Ramos (cell line): ENCODE results near the gene PLAAT2.

ENCODE experiments used
- in situ Hi-C: fragments of 300-500 bp; cut with MboI; formaldehyde crosslinking; loops from one replicate; pipeline ENCODE4 v1.14.3; 2022; ENCODE audit warnings: low sequenced_read_pairs; ENCODE audit not compliant: unreplicated experiment

PLAAT2 gene

DNA sequence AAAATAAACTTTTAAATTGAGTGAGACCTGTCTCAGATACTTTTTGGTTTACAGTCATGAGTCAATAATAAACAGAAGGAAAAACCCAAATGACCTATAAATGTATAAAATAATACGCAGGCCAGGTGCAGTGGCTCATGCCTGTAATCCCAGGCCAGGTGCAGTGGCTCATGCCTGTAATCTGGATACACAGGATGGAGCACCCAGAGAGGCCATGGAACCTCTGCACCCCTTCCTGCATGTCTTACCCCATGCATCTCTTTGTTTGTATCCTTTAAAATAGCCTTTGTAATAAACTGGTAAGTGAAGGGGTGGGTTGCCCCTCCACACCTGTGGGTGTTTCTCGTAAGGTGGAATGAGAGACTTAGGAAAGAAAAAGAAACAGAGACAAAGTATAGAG, 35.5 kb downstream of the PLAAT2 start:
- in situ Hi-C loops: no loop called here

DNA sequence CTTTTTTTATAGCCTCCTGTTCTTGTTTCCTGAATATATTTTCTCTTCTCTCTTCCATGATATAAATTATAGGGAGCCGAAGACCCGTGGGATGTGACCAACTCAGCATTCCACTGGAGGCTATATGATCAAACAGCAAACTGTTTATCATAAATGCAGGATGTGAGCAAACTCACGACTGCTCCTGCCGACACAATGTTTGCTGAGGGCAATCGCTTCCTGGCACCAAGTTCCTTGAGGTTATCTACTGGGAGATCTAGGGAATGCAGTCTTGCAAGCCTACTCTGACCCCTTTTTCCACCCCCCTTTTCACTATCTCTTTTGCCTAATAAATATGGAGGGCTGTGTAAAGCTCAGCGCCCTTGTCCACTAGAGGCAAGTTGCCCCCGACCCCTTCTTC, 40.0 kb downstream of the PLAAT2 start:
- in situ Hi-C loops: no loop called here

DNA sequence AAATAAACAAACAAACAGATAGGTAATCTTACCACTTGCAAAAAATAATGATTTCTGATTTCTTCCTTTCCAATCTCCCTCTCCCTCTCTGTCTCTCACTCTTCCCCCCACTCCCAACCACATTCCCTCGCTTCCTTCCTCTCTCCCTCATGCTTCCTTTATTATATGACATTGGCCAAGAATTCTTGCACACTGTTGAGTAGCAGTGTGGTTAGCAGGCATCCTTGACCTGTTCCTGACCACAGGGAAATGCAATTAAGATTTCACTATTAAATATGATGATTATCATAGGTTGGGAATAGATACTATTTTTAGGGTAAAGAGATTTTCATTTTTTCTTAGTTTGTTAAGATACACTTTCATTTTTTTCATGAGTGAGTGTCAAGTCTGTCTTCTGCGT, 41.3 kb downstream of the PLAAT2 start:
- in situ Hi-C loops: no loop called here

DNA sequence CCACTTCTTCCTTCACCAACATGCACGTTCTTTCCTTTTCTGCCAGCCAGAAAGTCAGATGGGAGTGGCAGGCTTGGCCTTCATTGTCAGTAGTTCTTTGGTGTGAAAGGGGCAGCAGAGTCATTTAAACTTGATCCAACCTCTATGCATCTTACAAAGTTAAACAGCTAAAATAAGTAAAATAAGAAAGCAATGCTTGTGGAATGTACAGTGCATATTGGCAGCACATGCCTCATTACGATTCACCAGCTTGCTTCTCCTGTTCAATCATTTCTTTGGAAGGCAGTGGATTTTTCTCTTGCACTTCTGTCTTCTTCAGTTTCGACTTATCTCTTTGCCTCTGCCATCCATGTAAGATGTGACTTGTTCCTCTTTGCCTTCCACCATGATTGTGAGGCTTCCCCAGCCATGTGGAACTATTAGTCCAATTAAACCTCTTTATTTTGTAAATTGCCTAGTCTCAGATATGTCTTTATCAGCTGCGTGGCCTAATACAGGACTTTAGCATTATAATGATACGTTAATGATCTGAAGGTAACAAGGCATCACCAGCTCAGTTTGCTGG, 42.5 kb downstream of the PLAAT2 start:
- in situ Hi-C loops: no loop called here

DNA sequence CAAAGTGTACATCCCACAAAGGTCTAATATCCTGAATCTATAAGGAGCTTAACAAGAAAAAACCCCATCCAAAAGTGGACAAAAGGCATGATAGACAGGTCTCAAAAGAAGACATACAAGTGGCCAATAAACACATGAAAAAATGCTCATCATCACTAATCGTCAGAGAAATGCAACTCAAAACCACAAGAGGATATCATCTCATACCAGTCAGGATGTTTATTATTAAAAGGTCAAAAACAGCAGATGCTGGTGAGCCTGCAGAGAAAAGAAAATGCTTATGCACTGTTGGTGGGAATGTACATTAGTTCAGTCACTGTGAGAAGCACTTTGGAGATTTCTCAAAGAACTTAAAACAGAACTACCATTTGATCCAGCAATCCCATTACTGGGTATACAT, 44.6 kb downstream of the PLAAT2 start:
- in situ Hi-C loops: no loop called here

DNA sequence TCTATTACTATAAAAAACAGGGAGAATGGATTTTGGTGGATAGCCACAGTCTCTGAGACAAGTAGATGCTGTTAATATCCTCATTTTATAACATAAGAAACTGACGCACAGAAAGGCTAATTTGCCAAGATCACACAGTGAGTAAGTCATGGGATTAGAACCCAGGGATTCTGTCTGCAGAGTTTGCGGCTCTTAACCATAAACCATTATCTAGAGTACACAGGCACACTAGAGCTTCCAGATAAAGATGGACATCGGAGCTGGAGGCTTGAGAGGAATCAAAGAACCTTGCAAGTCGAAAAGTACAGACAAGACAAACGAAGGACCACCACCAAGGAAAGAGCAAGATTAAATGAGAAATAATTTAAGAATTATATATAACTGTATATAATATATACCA, 46.0 kb downstream of the PLAAT2 start:
- in situ Hi-C loops: no loop called here

DNA sequence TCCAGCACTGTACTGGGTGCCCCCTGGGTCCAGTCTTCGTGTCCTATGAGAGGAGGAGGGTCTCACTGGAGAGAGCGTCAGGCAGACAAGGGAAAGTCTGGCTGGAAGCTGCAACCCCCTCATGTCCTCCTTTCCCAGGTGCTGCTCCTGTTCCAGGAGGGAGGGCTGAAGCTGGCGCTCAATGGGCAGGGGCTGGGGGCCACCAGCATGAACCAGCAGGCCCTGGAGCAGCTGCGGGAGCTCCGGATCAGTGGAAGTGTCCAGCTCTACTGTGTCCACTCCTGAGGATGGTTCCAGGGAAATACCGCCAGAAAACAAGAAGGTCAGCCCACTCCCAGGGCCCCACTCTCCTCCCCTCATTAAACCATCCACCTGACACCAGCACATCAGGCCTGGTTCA, 47.1 kb downstream of the PLAAT2 start:
- in situ Hi-C loops: no loop called here

DNA sequence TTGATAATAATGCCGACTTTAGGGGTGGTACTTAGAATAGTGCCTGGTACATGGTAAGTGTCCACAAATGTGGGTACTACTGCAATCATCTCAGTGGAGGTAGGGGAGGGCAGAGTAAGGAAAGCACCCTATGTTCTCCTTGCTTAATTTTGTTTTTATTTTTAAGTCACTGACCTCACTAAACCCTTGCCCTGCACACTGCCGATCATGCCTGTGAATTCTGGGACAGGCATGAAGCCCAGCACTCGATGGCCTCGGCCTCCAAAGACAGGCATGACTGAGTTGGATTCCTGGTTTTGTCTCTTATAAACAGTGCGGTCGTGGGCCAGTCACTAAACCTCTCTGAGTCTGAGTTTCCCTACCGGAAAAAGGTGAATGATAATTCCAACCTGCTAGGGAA, 50.4 kb downstream of the PLAAT2 start:
- in situ Hi-C loops: no loop called here

DNA sequence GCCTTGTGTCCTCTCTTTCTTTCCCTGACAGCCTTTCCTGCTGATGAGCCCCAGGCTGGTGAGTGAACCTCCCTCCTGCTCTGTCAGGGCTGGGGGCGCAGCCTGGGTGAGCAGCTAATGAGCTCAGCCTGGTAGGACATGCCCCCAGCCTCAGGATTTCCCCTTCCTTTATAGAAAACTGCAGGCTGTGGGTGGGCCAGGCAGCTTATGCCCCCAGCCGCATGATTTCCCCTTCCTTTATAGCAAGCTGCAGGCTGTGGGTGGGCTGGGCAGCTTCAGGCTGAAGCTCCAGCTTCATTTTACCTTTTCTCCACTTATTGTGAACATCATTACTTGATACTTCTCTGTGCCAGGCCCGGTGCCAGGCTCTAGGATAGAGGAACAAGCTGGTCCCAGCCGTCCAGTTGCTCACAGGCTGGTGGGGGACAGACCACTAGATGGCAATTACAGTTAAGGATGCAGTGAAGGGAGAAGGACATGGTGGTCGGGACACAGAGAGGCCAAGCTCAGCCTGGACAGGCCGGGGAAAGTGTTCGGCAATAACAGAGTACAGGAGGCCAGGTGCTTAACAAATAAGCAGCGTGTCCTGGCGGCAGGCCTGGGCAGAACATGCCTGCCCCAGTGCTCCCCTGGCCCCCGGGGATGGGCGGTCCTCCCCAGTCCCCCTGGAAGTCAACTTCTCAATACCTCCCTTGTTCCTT, 52.0 kb downstream of the PLAAT2 start:
- in situ Hi-C loops: no loop called here

DNA sequence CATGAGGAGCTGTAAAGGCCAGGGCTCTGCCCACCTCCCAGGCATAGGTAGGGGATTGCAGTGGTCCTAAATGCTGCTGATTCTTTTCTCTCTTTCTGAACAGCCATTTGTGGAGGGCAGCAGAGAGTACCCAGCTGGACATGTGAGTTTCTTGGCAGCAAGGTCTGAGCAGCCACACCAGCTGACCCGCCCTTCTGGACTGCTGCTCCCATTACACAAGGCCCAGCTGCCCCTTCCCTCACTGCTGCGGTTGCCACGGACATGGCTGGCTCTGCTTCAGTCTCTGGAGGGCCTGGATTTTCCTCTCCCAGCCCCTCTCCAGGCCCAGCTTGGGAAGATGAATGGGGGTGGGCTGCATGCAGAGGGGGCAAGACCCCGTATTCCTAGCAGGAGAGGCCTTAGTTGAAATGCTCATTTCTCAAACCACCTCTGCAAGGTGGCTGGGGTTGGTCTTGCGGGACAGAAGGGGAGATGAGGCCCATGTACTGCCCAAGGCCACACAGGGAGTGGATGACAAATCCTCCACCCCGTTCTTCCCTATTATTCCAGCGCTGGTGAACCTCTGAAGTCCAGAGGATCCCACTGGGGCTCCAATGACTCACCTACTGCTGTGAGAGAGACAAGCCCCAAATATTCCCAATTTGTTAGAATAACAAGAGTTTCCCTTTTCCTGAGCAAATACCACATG, 52.7 kb downstream of the PLAAT2 start:
- in situ Hi-C loops: no loop called here

DNA sequence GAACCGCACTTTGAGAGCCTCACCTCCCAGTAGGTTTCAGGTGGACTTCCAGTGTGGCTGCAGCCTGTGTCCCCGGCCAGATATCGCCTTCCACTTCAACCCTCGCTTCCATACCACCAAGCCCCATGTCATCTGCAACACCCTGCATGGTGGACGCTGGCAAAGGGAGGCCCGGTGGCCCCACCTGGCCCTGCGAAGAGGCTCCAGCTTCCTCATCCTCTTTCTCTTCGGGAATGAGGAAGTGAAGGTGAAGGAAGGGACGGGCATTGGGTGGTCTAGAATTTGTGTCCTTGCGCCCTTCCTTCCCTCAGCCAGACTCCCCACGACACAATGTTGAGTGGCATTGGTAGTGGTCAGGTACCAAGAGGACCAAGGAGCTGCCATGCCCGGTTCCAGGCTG, 54.4 kb downstream of the PLAAT2 start:
- in situ Hi-C loops: no loop called here

DNA sequence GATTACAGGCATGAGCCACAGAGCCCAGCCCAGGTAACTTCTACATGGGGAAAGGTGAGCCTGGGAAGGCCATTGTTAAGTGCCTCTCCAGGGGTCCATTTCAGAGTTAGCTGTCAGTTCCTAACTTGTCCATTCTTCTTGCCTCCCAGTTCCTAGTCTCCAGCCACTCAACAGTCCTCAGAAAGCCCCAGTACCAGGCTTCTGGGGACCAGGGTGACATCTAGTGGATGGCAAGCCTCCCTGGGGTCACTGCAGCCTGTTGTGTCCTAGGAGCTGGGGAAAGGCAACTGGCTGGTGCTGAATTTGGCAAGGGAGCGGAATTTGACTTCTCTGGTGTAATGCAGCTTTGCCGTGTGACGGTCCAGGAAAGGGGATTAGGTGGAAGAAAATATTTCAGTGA, 55.2 kb downstream of the PLAAT2 start:
- in situ Hi-C loops: no loop called here

DNA sequence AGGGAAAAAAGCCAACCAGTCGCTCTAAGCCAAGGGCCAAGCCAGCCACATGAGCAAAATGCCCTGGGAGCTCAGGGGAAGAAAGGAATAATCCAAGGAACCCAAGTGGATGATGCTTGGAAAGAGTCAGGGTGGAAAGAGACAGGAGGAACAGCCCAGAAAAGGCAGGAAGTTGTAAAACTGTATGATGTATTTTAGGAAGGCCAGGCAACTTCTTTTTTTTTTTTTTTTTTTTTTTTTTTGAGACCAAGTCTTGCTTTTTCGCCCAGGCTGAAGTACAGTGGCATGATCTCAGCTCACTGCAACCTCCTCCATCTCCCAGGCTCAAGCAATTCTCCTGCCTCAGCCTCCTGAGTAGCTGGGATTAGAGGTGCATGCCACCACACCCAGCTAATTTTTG, 55.7 kb downstream of the PLAAT2 start:
- in situ Hi-C loops: no loop called here

DNA sequence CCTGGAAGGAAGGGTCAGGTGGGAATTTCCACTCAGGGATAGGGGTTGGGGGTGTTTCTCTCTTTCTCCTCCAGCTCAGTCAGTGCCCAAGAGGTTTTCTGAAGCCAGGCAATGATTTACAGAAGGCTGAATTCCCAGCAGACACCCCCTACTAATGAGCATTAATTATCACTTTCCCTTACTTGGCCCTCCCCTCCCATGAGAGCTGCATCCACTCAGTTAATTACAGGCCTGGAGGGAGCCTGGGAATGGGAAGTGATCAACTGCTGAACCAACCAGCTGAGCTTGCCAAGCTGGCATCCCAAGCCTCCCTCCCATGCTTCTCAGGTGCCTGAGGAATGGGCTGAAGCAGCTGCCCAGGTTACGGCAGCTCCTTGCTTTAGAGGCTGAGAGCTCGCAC, 56.3 kb downstream of the PLAAT2 start:
- in situ Hi-C loops: no loop called here

DNA sequence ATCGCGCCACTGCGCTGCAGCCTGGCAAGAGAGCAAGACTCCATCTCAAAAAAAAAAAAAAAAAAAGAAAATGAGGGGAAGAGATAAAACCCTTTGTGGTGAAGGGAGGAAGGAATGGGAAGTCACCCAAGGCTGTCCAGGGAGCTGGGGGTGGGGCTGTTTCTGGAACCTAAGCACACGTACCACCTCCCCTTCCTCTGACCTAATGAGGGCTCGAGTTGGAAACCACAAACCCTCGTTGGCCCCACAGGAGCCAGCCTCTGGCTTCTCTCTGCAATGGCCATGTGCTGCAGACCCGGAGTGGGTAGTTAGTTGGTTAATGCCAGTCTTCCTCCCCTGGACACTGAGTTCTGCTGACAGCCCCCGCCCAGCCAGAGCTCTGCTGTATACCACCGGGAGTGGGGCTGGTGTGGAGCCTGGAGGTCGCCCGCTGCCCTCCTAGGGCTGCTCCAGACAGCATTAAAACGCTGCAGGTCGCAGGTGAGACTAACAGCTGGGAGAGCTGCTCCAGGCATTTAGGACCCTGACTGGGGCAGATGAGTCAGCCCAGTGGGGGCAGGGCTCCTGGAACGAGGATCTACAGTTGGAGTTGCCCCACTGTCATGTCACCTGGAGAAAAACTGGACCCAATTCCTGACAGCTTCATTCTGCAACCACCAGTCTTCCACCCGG, 57.2 kb downstream of the PLAAT2 start, which contains the start of gene LGALS12:
TSS of gene LGALS12 (plus strand) at position 228 of the 672 bp plus-strand sequence. CDS start at position 603, 375 bp downstream.
- in situ Hi-C loops: no loop called here

DNA sequence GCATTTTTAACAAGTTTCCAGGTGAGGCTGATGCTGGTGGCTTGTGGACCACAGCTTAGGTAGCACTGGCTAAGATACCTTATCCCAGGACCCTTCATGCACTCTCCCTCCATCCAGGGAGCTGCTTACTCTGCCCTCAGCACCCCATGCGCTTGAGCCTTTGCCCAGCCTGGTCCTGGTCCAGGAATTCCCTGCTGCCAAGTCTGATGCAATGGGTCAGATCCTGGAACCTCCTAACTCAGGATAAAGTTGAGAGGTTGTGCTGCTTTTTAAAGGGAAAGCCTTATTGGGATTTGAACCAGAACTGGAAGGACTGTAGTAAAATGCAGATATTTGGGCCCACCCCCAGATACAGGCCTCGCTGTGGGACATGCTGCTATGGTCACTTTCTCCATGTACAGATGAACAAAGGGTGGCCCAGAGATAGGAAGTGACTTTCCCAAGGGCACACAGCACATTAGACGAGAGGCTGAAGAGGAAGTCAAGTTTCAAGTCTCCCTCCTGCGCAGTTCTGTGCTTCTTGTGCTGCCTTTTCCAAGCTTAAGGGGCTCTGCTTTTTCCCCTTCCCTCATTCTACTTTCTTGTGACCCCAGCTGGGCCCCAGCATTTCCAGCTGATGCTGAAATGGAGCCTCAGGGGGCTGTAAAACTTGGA, 58.1 kb downstream of the PLAAT2 start:
- in situ Hi-C loops: no loop called here

DNA sequence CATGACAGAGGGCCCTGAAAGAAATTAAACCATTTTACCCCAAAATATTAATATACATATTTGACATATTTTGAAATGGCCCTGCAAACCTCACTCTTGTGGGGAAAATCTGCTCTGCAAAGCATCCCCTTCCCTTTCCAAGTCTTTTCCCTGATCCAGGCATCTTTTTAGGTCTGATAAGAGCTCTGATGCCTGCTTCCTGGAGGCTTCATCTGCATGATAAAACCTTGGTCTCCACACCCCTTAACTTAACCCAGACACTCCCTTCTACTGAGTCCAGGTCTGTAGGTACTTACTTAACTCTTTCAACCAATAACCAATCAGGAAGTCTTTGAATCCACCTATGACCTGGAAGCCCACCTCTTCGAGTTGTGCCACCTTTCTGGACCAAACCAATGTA, 59.1 kb downstream of the PLAAT2 start:
- in situ Hi-C loops: no loop called here

DNA sequence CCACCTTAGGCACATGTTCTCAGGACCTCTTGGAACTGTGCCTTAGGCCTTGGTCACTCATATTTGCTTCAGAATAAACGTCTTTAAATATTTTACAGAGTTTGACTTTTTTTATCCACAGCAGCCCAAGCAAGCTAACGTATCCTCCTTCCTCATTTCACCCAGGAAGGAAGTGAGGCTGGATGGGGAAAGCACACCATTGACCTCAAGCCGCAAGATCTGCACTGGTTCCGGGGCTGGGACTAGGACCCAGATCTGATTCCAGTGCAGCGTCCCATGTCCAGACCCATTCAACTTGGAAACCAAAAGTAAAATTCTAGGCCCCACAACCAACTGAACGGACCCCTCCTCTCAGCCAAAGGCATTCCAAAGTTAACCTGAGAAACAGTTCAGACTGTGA, 59.7 kb downstream of the PLAAT2 start:
- in situ Hi-C loops: no loop called here
